Smooth muscle cell (in vitro differentiated cells): Measurements from ENCODE around the gene SRC. TPM values are rescaled to one million over a fixed set of nuclear protein-coding genes. Genes with fewer than 3 reads are reported as not detected.

ENCODE experiments used
- DNase-seq: peaks from one replicate; lab custom pipeline; 2025; ENCODE audit not compliant: unreplicated experiment; lab: John Stamatoyannopoulos, UW
- H2AFZ ChIP-seq: fragments of 200-600 bp; sonication (generic); 2 replicates; pipeline ENCODE4 v1.6.0; 2016; ENCODE audit warnings: antibody characterized with exemption, low read depth, mild to moderate bottlenecking
- H3F3A ChIP-seq: fragments of 200-600 bp; sonication (generic); 2 replicates; pipeline ENCODE4 v1.6.0; 2017; ENCODE audit warnings: antibody characterized with exemption, low read depth
- H3K27ac ChIP-seq: fragments of 200-600 bp; sonication (generic); 2 replicates; pipeline ENCODE4 v1.5.1; 2016; ENCODE audit warnings: low read depth, mild to moderate bottlenecking
- H3K27me3 ChIP-seq: fragments of 200-600 bp; sonication (generic); 2 replicates; pipeline ENCODE4 v1.6.1; 2016; ENCODE audit warnings: low read depth, mild to moderate bottlenecking
- H3K36me3 ChIP-seq: fragments of 200-600 bp; sonication (generic); 2 replicates; pipeline ENCODE4 v1.5.1; 2016; ENCODE audit warnings: low read depth
- H3K4me1 ChIP-seq: fragments of 200-600 bp; sonication (generic); 2 replicates; pipeline ENCODE4 v1.5.1; 2016; ENCODE audit warnings: low read depth
- H3K4me2 ChIP-seq: fragments of 200-600 bp; sonication (generic); 2 replicates; pipeline ENCODE4 v1.6.0; 2016; ENCODE audit warnings: mild to moderate bottlenecking
- H3K4me3 ChIP-seq: fragments of 200-600 bp; sonication (generic); 2 replicates; pipeline ENCODE4 v1.5.1; 2016; ENCODE audit warnings: mild to moderate bottlenecking
- H3K79me2 ChIP-seq: fragments of 200-600 bp; sonication (generic); 2 replicates; pipeline ENCODE4 v1.6.0; 2016; ENCODE audit warnings: low read depth, mild to moderate bottlenecking
- H3K9ac ChIP-seq: fragments of 200-600 bp; sonication (generic); 2 replicates; pipeline ENCODE4 v1.6.0; 2016; ENCODE audit warnings: low read depth
- H3K9me3 ChIP-seq: fragments of 200-600 bp; sonication (generic); replicated peaks from 2 replicates; pipeline ENCODE4 v1.5.1; 2016; ENCODE audit warnings: low read depth
- H4K20me1 ChIP-seq: fragments of 200-600 bp; sonication (generic); 2 replicates; pipeline ENCODE4 v1.6.0; 2016; ENCODE audit warnings: low read depth
- CTCF ChIP-seq: fragments of 200-600 bp; sonication (generic); IDR thresholded peaks from 2 replicates; pipeline ENCODE4 v1.5.1; 2017; ENCODE audit warnings: borderline replicate concordance, mild to moderate bottlenecking, antibody characterized with exemption; ENCODE audit not compliant: insufficient read depth, poor library complexity, severe bottlenecking
- WGBS: methylation state at CpG from one replicate; pipeline ENCODE4 v1.1.7; 2016; ENCODE audit warnings: low lambda C conversion rate; 5-methylcytosine and 5-hydroxymethylcytosine counted together
- polyA plus RNA-seq: library from polyadenylated mRNA; unstranded; fragments of >200 nt; fragmentation: Nextera tagmentation; extraction: Ambion mirVana; gene quantifications from 2 replicates; pipeline ENCODE4 v1.2.1, GENCODE V29; 2016
- total RNA-seq: library from RNA; depleted of rRNA; stranded (reverse); fragments of >200 nt; gene quantifications from 2 replicates; pipeline ENCODE4 v1.2.3, GENCODE V29; 2014

Gene SRC
- total and polyA plus RNA-seq, 2 experiments from 2014 or later = 26.0 to 36.5 TPM

- no peak for DNase-seq
- no peaks in the 10 kb centered on the region for H3K79me2 ChIP-seq
- no peak overlapping the region for H3K27ac ChIP-seq
- no peaks in the 10 kb centered on the region for H3K4me1 ChIP-seq
- TF ChIP-seq CTCF = no peak
- no peaks in the 10 kb centered on the region for H3K36me3 ChIP-seq
- H3F3A ChIP-seq = no peaks in the 10 kb centered on the region
- no peaks in the 10 kb centered on the region for H3K27me3 ChIP-seq
- H4K20me1 ChIP-seq = no peaks in the 10 kb centered on the region
- H3K9ac ChIP-seq = no peak overlapping the region
- 100% methylated on average over 1 of the region's 1 CpG for WGBS
- no peaks in the 10 kb centered on the region for H3K9me3 ChIP-seq
- no peak overlapping the region for H2AFZ ChIP-seq
- H3K4me2 ChIP-seq = no peak overlapping the region
- H3K4me3 ChIP-seq = no peak overlapping the region
Observed at GRCh38 chr20:37442547-37442946, 96.6 kb downstream of the SRC start.

- Histone ChIP-seq H3K9me3 (no peaks in the 10 kb centered on the region), H2AFZ (no peak overlapping the region), H3K4me2 (no peak overlapping the region), H3K79me2 (no peaks in the 10 kb centered on the region), H3K27ac (no peak overlapping the region), H3K4me1 (no peaks in the 10 kb centered on the region), H3K36me3 (no peaks in the 10 kb centered on the region), H3K9ac (no peak overlapping the region), H4K20me1 (no peaks in the 10 kb centered on the region), H3K4me3 (no peak overlapping the region), H3K27me3 (no peaks in the 10 kb centered on the region), H3F3A (no peaks in the 10 kb centered on the region)
- no peak for DNase-seq
- 74% methylated on average over 3 of the region's 3 CpGs for WGBS
- TF ChIP-seq CTCF = no peak
Observed at GRCh38 chr20:37442986-37443385, 97.0 kb downstream of the SRC start.

GRCh38 chr20:37443596-37443995 lies 97.7 kb downstream of the SRC start:
- no peaks in the 10 kb centered on the region for H3F3A ChIP-seq
- no peak overlapping the region for H2AFZ ChIP-seq
- H3K4me3 ChIP-seq = no peak overlapping the region
- no peaks in the 10 kb centered on the region for H3K79me2 ChIP-seq
- H3K4me2 ChIP-seq = no peak overlapping the region
- no peaks in the 10 kb centered on the region for H4K20me1 ChIP-seq
- no peaks in the 10 kb centered on the region for H3K9me3 ChIP-seq
- no peak overlapping the region for H3K27ac ChIP-seq
- no peaks in the 10 kb centered on the region for H3K4me1 ChIP-seq
- peaks cover 2% of the 10 kb centered on the region for H3K27me3 ChIP-seq
- TF ChIP-seq CTCF = no peak
- DNase-seq = no peak
- no peaks in the 10 kb centered on the region for H3K36me3 ChIP-seq
- H3K9ac ChIP-seq = no peak overlapping the region
- WGBS = 87% methylated on average over 4 of the region's 4 CpGs

- WGBS = 83% methylated on average over 6 of the region's 6 CpGs
- Histone ChIP-seq H3K4me2 (no peak overlapping the region), H3K4me1 (no peaks in the 10 kb centered on the region), H3K9me3 (no peaks in the 10 kb centered on the region), H4K20me1 (no peaks in the 10 kb centered on the region), H3K9ac (no peak overlapping the region), H3K27me3 (peaks cover 2% of the 10 kb centered on the region), H3K36me3 (no peaks in the 10 kb centered on the region), H3K79me2 (no peaks in the 10 kb centered on the region), H3K27ac (no peak overlapping the region), H3F3A (no peaks in the 10 kb centered on the region), H2AFZ (no peak overlapping the region), H3K4me3 (no peak overlapping the region)
- no peak for DNase-seq
- TF ChIP-seq CTCF = no peak
Observed at GRCh38 chr20:37445041-37445440, 99.1 kb downstream of the SRC start.
